SK-N-MC (cell line): ENCODE results near the gene PNPO.

Source experiments
- EZH2 ChIP-seq: fragments of 200-600 bp; sonication (generic); IDR thresholded peaks from one replicate; pipeline ENCODE4 v1.6.1; 2017; ENCODE audit warnings: antibody characterized with exemption
- FOXP2 ChIP-seq: optimal IDR thresholded peaks from 2 replicates; pipeline ENCODE3; 2011; ENCODE audit warnings: mild to moderate bottlenecking, moderate library complexity; ENCODE audit not compliant: insufficient read depth; ENCODE audit errors: extremely low read length, control extremely low read depth
- POLR2AphosphoS5 ChIP-seq: IDR thresholded peaks from 2 replicates; pipeline ENCODE4 v1.6.1; 2012; ENCODE audit warnings: mild to moderate bottlenecking, low read depth, low read length, borderline replicate concordance

DNA sequence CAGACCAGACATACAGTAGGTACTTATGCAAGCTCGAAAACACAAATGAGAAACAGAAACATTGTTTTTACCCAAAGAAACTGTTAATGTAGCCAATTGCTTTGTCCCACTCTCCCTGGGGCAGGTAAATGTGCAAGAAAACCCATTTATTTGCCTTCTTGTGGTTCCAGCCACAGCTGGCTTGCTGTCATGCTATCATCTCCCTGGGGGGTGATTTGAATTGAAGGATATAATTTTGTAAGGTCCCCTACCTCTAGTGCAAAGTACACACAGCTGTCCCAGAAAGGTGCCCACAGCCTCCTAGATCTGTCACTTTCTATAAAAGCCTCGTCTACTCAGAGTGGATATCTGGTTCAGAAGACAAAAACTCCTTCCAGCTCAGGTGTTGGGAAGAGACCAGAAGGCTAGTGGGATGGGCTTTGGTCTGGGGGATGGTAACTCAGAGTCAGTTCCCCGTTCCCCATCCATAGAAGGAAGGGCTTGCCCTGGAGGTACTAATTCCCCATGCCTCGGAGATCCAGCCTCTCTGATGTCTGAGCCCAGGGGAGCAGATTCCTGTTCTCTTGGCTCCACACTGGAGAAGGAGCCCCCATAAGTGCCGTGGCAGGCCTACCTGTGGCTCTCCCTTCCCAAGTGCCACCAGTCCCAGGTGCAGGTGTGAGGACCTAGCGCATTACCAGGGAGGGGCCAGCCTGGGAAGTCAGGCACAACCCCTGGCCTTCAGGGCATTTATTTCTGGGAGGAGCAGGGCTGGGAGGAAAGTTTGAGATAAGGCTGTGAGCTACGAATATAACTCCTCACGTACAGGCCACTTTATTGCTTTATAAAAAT lies 18.7 kb downstream of the PNPO start:
- TF ChIP-seq EZH2 (no peak), FOXP2 (no peak), POLR2AphosphoS5 (no peak)
